RKO (cell line): ENCODE results near the gene DENND2A.
"Not testable (repeated sequence)": the region's sequence is repeated elsewhere in the genome, so short reads cannot be mapped to it uniquely, and the experiment has no call there.

Source experiments
- DNase-seq: peaks from one replicate; pipeline ENCODE4 v3.0.0-alpha.2; 2016; ENCODE audit warnings: low spot score

Gene DENND2A

DNA sequence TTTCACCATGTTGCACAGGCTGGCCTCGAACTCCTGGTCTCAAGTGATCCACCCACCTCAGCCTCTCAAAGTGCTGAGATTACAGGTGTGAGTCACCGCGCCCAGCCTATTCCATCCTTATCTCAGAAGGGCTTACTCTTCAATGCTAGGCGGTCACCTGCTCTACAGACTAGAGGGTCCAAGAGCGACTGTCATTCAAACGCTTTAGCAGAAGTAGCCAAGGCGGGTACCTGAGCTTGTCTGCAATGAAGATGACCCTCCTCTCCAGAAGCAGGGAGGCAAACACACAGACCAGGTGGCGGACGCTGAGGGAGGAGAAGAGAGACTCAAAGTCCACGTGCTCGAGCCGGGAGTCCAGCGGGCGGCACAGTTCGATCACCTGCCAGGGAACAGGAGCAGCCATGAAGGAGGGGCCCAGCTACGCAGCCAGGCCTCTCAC lies 96.2 kb downstream of the DENND2A start:
- DNase-seq, result no peak

DNA sequence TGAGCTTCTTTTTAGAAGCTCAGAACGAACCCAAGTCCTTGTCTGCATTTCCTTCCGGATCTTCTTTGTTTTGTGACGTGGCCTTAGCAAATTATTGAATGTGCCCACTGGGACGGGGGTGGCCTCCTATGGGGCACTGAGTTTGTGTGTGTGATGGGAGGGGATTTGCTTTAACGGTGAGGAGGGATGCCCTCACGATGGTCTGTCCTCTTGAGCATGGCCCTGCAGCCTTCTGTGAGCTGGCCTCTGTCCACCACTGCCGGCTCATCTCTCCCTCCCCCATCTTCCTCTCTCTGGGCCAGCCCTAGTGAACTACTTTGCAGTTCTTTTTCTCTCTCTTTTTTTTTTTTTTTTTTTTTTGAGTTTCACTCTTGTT lies 98.4 kb downstream of the DENND2A start:
- no peak for DNase-seq

DNA sequence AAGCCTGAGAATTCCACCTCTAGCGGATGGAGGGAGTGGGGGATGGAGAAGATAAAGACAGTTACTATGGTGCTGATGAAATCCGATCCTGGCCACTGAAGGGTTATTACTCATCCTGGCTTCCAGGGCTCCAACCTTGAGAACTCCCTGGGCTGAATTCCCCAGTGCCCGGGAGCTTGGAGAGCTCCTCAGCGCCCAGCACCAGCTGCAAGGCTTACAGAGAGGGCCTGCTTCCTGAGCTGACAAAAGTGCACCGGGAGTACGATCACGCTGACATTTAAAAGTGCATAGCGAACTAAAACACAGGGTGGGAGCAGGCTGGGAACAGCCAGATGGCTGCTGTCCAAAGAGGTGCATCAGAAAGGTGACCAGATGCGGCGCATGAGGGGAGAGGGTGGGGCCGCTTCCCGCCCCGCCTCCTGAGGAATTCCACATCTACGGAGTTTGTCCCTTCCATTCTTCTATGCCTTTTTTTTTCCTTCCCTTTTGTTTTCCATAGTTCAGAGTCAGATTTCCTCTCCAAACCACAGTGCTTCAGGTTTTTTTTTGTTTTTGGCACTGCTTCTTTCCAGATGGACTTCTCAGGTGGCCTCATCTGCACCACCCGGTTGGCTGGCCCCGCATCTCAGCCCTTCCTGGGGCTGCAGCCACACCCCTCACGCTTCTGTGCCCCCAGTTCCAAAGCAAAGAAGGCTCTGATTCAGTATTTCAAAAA lies 98.9 kb downstream of the DENND2A start:
- DNase-seq, result peak; percentile 59

- no peak for DNase-seq
Observed at GRCh38 chr7:140541176-140541512, 99.5 kb downstream of the DENND2A start.

DNA sequence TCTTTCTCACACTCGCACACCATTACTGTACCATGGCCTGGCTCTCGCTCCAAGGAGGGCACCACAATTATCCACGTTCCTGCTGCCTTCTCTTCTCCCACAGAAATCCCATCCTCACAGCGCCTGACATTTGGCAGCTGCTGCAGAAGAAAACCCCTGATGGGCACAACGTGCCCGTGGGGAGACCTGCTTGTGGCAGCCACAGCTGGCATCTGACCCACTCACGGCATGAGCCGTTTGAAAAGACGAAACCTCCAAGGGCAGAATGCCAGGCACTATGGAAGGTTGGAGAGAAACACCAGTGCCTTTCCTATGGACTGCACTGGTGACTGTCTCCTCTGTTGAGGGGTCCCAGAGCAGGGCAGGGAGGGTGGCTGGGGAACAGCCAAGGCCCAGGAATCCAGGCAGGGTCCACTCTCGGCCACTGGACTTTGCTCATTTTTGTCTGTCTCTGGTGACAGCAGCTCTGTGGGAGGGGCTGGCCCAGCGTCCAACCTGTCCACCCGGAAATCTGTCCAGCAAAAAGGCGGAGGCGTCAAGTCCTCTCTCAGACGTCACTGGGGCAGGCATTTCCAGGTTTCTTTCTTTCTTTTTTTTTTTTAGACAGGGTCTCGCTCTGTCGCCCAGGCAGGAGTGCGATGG lies 100.4 kb downstream of the DENND2A start:
- no peak for DNase-seq

- DNase-seq, result no peak
Observed at GRCh38 chr7:140539461-140539860, 101.2 kb downstream of the DENND2A start.

DNA sequence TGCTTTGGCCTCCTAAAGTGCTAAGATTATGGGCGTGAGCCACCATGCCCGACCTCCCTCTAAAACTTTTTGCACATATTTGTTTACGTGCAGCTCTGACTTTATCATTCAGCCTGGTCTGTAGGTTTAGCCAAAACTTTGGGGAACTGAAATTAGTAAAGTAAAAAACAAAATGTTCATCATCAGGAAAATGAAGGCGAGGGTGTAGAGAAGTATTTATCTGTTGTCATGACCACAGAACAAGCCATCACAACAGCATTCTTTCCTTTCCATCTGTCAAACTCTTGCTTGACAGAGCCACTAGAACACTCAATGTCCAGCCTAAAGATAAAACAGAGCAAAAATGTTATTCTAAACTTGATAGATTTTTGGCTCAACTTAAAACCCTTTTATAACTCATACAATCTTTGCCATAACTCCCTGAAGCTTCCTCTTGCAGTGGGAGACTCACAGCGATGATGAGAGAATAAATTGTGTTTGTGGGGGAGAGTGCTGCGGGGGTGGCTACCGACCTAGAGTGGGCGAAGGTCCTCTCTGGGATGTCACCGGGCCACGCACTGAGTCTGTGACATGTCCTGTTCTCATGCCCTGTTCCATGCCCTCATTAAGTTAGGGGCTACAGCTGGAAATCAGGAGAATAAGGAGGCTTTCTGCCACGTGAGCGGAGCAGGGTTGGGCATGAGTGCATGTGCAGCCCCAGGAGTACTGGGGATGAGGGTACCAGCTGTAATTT lies 102.7 kb downstream of the DENND2A start:
- no peak for DNase-seq

- no peak for DNase-seq
Observed at GRCh38 chr7:140534743-140535142, 105.9 kb downstream of the DENND2A start.

DNA sequence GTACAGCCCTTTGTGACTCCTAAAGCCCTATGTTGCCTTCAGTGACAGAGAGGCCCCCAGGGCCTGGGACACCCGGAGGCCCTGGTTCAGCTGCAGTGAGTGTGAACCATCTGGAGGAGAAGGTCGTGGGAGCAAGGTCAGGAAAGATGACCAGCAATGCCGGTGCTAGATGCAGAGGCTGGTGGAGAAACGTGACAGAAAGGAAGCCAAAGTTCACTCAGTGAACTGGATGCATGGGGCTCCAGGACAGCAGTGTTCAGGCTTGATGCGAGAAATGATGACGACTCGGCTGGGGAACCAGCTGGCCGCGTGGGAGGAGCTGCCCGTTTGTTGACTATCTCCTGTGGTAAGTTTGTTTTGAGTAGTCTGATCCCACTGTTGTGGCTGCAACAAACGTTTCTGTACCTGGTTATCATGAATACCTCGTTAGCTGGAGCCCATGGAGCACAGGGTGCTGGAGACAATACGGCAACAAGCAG lies 107.2 kb downstream of the DENND2A start:
- DNase-seq, result no peak

DNA sequence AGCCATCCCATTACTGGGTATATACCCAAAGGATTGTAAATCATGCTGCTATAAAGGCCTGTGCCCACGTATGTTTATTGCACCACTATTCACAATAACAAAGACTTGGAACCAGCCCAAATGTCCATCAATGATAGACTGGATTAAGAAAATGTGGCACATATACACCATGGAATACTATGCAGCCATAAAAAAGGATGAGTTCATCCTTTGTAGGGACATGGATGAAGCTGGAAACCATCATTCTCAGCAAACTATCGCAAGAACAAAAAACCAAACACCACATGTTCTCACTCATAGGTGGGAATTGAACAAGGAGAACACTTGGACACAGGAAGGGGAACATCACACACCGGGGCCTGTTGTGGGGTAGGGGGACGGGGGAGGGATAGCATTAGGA lies 111.2 kb downstream of the DENND2A start:
- DNase-seq, result not testable (repeated sequence)

DNA sequence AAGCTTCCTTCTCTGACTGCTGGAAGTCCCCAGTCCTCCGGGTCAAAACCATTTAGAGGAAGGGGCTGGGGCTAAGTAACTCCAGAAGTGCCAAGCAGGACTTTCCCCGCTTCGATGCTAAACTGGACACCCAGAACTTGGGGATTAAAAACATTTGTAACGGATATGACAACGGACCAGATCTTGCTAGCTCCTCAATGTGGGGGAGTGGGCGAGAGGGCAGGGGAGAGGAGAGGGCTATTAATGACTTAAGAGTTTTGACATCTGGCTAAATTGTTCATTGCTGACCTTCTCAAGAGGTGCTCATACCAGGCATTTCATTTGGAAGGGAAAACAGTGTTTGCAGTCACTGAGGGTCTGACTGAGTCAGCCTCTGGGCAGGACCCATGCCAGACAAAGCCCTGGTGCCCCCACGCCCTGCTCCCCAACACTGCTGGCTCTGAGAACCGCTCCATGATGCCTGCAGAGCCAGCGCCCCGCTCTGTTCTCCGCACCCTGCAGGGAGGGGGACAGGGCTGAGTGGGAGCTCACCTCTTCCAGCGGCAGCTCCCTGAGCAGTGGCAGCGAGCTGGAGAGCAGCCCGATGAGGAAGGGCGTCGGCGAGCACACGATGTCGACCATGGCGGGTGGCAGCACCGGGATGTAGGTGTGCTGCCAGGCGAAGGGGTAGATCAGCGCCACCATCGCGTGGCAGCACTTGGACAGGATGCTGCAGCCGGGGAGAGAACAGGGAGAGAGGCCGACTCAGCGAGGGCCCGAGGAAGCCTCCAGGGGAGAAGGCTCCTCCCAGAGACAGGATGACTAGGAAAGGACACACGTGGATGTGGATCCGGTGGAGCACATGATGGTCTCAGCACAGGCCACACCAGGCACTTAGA lies 113.6 kb downstream of the DENND2A start:
- DNase-seq, result peak; percentile 16

DNA sequence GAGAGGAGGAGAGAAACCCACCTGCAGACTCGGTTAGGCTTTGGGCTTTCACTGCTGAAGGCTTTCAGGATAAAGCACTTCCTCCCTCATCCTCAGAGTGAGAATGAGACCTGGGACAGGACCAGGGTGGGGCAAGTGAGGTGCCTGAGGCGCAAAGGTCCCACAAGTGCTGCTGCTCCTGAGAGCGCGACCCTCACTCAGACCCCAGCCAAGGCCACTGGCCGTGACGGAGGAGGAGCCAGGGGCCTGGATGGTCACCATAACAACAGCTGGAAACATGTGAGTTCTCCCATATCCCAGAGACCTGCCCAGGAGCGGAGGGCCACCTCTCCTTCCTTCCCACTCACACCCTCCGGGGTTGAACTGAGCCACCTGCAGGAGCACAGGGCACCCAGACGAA lies 114.4 kb downstream of the DENND2A start:
- DNase-seq, result no peak

- no peak for DNase-seq
Observed at GRCh38 chr7:140525743-140526142, 114.9 kb downstream of the DENND2A start.

- no peak for DNase-seq
Observed at GRCh38 chr7:140521421-140521820, 119.2 kb downstream of the DENND2A start.

DNA sequence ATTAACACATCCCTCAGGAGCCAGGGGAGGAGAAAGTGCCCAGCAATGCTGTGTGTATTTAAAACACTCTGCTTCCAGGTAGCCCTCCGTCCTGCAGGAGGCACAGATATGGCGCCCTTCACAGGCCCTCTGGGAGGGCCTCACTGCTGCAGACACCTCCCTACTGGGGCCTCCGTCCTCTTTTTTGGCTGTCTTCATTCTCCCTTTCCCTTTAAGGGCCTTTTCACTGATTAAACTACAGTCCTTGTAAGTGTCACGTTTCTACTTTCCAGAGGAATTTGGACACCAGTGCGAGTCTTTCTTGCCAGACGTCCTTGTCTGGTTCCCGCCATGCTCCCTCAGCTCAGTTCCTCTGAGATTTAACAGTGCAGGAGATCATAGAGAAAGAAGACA lies 121.6 kb downstream of the DENND2A start:
- no peak for DNase-seq

DNA sequence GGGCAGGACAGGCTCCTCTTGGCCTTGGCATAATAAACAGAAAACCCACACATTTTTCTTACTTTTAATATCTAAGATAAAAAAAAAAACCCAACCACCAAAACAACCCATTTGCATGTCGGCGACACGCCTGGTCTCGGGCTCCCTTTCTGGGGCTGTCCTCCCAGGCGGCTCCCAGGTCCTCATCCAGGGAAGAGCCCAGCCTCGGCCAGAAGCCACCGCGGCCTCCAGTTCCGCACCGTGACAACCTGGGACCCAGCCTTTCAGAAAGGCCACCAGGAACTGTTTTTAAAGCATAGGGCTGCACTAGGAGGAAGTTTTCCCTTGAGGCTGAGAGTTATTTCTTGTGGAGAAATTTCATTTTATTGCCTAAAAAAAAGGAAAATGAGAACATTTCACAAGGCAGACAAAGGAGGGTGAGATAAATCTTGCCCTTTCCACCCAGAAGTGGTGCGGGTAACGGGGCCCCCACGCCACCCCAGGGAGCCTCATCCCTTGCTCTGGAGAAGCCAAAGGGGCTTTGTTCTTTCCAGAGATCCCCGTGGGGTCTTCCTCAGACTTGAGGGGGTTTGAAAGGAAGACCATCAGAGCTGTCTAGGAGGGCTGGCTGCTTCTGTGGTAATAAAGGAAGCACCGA lies 122.1 kb downstream of the DENND2A start:
- no peak for DNase-seq

DNA sequence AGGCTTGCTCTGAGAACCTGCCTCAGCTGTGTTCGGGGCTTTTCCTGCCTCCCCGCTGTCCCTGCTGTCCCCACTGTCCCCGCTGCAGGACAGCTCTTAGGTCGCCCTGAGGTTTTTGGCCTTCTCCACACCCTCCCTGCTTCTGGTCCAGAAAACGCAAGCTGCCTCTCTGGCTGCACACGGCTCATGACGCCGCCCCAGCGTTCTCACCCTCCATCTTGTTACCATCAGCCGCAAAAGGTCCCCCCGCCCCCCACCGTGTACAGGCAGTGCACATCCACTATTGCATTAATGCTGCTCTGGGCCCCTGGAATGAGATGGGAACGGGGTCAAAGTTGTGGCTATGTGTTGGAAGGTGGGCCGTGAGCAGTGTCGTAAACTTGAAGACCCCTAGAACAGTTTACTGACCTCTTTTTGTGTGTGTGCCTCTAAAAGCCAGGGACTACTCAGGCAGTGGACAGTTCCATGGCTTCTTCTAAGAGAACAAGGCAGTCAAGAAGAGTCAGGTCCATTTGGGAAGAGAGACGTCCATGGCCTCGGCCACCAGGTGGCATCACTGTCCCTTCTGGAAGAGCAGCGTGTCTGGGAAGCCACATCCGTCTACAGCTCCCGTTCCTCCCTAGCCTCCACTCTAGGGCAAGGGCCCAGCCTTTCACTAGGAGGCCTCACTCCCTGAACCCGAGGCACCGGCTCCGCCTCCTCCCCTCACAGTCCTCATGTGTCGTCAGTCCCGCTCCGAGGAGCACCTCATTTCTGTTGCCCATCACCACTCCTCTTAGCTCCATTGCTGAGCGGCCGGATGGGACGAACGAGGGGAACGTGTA lies 122.9 kb downstream of the DENND2A start:
- DNase-seq, result peak; percentile 94

DNA sequence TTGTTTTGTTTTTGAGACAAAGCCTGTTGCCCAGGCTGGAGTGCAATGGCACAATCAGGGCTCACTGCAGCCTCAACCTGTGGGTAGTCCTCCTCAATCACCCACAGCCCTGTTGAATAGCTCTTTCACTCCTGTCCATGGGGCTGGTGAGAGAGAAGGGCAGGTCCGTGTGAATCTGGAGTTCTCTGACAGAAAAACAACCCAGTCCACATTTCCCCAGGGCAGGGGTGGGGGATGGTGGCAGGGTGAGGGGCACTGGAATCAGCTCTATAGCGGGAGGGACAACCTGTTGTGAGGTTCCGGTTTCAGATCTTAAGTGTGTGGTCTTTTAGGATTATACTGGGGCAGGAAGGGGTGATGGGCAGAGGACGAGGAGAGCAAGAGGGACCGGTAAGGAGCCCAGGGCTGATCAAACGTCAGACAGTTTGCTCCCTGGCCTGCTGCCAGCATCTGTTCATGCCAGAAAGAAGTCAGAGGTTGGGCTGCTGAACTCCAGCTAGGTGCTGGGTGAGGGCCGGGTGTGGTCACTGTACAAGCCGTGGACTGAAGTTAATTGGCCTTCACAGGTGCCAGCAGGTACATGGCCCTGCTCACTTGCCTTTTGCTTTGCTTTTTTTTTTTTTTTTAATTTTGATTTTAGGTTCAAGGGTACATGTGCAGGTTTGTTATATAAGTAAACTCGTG lies 128.2 kb downstream of the DENND2A start:
- no peak for DNase-seq

DNA sequence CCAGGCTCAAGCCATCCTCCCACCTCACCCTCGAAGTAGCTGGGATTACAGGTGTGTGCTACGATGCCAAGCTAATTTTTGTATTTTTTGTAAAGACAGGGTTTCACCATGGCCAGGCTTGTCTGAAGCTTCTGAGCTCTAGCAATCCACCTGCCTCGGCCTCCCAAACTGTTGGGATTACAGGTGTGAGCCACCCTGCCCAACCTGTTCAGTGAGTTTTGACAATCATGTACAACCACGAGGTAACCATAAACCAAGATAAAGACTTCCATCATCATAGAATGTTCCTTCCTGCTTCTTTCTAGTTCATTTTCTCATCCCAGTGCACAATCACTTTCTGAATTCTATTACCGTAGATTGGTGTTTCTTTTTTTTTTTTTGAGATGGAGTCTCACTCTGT lies 130.8 kb downstream of the DENND2A start:
- no peak for DNase-seq

- not testable (repeated sequence) for DNase-seq
Observed at GRCh38 chr7:140507556-140507955, 133.1 kb downstream of the DENND2A start.
